GM12865 (cell line): Measurements from ENCODE around the gene P2RX6.
"Not testable (repeated sequence)": the region's sequence is repeated elsewhere in the genome, so short reads cannot be mapped to it uniquely, and the experiment has no call there.

Experiments used
- DNase-seq: peaks from one replicate; pipeline ENCODE4 v3.0.0; 2010; ENCODE audit warnings: low read depth
- H3K4me3 ChIP-seq: 2 replicates; pipeline ENCODE4 v1.5.1; 2011; ENCODE audit warnings: mild to moderate bottlenecking, low read depth, low read length, control low read depth
- CTCF ChIP-seq: IDR thresholded peaks from 2 replicates; pipeline ENCODE4 v1.5.1; 2011; ENCODE audit warnings: low read length, control low read depth, low read depth, inconsistent platforms; ENCODE audit not compliant: insufficient read depth; ENCODE audit errors: missing control alignments

Gene P2RX6

GRCh38 chr22:21032868-21033688, 18.1 kb downstream of the P2RX6 start:
- TF ChIP-seq CTCF, result no peak
- no peak overlapping the region for H3K4me3 ChIP-seq
- no peak for DNase-seq

- no peak for TF ChIP-seq CTCF
- peak; percentile 41 for DNase-seq
- no peak overlapping the region for H3K4me3 ChIP-seq
Measured at GRCh38 chr22:21033895-21034294, 18.9 kb downstream of the P2RX6 start.

GRCh38 chr22:21034989-21035388, 20.0 kb downstream of the P2RX6 start:
- no peak for TF ChIP-seq CTCF
- no peak for DNase-seq
- H3K4me3 ChIP-seq, result no peak overlapping the region

GRCh38 chr22:21038405-21038804, 23.4 kb downstream of the P2RX6 start:
- H3K4me3 ChIP-seq, result no peak overlapping the region
- TF ChIP-seq CTCF, result no peak
- DNase-seq, result no peak

GRCh38 chr22:21039158-21039557, 24.2 kb downstream of the P2RX6 start:
- DNase-seq, H3K4me3 ChIP-seq: not testable (repeated sequence)

- H3K4me3 ChIP-seq, result no peak overlapping the region
- DNase-seq, result no peak
- TF ChIP-seq CTCF, result no peak
Measured at GRCh38 chr22:21041937-21042336, 27.0 kb downstream of the P2RX6 start.

GRCh38 chr22:21042978-21043859, 28.3 kb downstream of the P2RX6 start:
- no peak for TF ChIP-seq CTCF
- no peak for DNase-seq
- no peak overlapping the region for H3K4me3 ChIP-seq
